H9 (cell line): ENCODE results near the gene TNNT2. TPM values are rescaled to one million over a fixed set of nuclear protein-coding genes. Genes with fewer than 3 reads are reported as not detected.

Experiments
- DNase-seq: peaks from one replicate; pipeline ENCODE4 v3.0.0-alpha.2; 2017
- H2AFZ ChIP-seq: one replicate; pipeline ENCODE4 v1.6.1; 2013; ENCODE audit warnings: mild to moderate bottlenecking, low read length, control low read depth, moderate library complexity
- H2AK5ac ChIP-seq: 2 replicates; pipeline ENCODE4 v1.6.1; 2013; ENCODE audit warnings: low read length, control low read depth, mixed read lengths; ENCODE audit not compliant: insufficient read length
- H2BK120ac ChIP-seq: one replicate; pipeline ENCODE4 v1.6.1; 2013; ENCODE audit warnings: low read depth, mild to moderate bottlenecking, low read length, control low read depth, inconsistent platforms; ENCODE audit not compliant: poor library complexity, severe bottlenecking
- H2BK12ac ChIP-seq: 2 replicates; pipeline ENCODE4 v1.6.1; 2013; ENCODE audit warnings: low read length, control low read depth, mixed read lengths, low read depth; ENCODE audit not compliant: insufficient read length
- H2BK15ac ChIP-seq: 2 replicates; pipeline ENCODE4 v1.6.1; 2013; ENCODE audit warnings: low read depth, low read length, control low read depth
- H2BK20ac ChIP-seq: one replicate; pipeline ENCODE4 v1.6.1; 2013; ENCODE audit warnings: low read depth, mild to moderate bottlenecking, low read length, control low read depth, inconsistent platforms; ENCODE audit not compliant: poor library complexity, severe bottlenecking
- H2BK5ac ChIP-seq: 2 replicates; pipeline ENCODE4 v1.6.1; 2013; ENCODE audit warnings: low read length, control low read depth, mixed read lengths; ENCODE audit not compliant: insufficient read length
- H3K14ac ChIP-seq: 2 replicates; pipeline ENCODE4 v1.6.1; 2013; ENCODE audit warnings: low read length, control low read depth; ENCODE audit not compliant: insufficient read depth
- H3K18ac ChIP-seq: 2 replicates; pipeline ENCODE4 v1.6.1; 2013; ENCODE audit warnings: low read depth, mild to moderate bottlenecking, mixed read lengths, low read length, control low read depth; ENCODE audit not compliant: insufficient read length
- H3K23ac ChIP-seq: 2 replicates; pipeline ENCODE4 v1.6.1; 2013; ENCODE audit warnings: low read length, control low read depth, mixed read lengths, low read depth; ENCODE audit not compliant: insufficient read length
- H3K23me2 ChIP-seq: 2 replicates; pipeline ENCODE4 v1.6.1; 2013; ENCODE audit warnings: low read depth, mild to moderate bottlenecking, mixed read lengths, low read length, control low read depth; ENCODE audit not compliant: insufficient read length, poor library complexity, severe bottlenecking
- H3K27ac ChIP-seq: 2 replicates; pipeline ENCODE4 v1.5.1; 2013; ENCODE audit warnings: low read length, control low read depth, mixed read lengths, low read depth; ENCODE audit not compliant: insufficient read length
- H3K27me3 ChIP-seq: 2 replicates; pipeline ENCODE4 v1.6.1; 2013; ENCODE audit warnings: low read length, control low read depth, inconsistent platforms; ENCODE audit not compliant: insufficient read depth
- H3K4ac ChIP-seq: 2 replicates; pipeline ENCODE4 v1.6.1; 2013; ENCODE audit warnings: low read depth, mild to moderate bottlenecking, control low read depth, inconsistent platforms, low read length, moderate library complexity
- H3K4me1 ChIP-seq: 2 replicates; pipeline ENCODE4 v1.6.1; 2013; ENCODE audit warnings: low read length, control low read depth, inconsistent platforms; ENCODE audit not compliant: insufficient read depth
- H3K4me2 ChIP-seq: 2 replicates; pipeline ENCODE4 v1.6.1; 2013; ENCODE audit warnings: low read length, control low read depth, mixed read lengths; ENCODE audit not compliant: insufficient read length, insufficient read depth
- H3K56ac ChIP-seq: 2 replicates; pipeline ENCODE4 v1.6.1; 2013; ENCODE audit warnings: low read depth, mild to moderate bottlenecking, mixed read lengths, low read length, control low read depth; ENCODE audit not compliant: insufficient read length
- H3K79me1 ChIP-seq: 2 replicates; pipeline ENCODE4 v1.6.1; 2013; ENCODE audit warnings: low read depth, mild to moderate bottlenecking, moderate library complexity, low read length, control low read depth, inconsistent platforms; ENCODE audit not compliant: insufficient read depth, poor library complexity, severe bottlenecking
- H3K79me2 ChIP-seq: 2 replicates; pipeline ENCODE4 v1.6.1; 2013; ENCODE audit warnings: low read length, control low read depth, inconsistent platforms; ENCODE audit not compliant: insufficient read depth
- H3K9ac ChIP-seq: 2 replicates; pipeline ENCODE4 v1.6.1; 2013; ENCODE audit warnings: low read length, control low read depth, mixed read lengths; ENCODE audit not compliant: insufficient read length; ENCODE audit errors: extremely low read depth
- H3K9me3 ChIP-seq: one replicate; pipeline ENCODE4 v1.6.1; 2013; ENCODE audit warnings: low read depth, low read length, inconsistent platforms; ENCODE audit not compliant: control insufficient read depth
- H3T11ph ChIP-seq: one replicate; pipeline ENCODE4 v1.6.1; 2013; ENCODE audit warnings: mild to moderate bottlenecking, low read length, control low read depth, inconsistent platforms
- H4K20me1 ChIP-seq: one replicate; pipeline ENCODE4 v1.6.1; 2013; ENCODE audit not compliant: control insufficient read depth, insufficient read length, insufficient read depth
- H4K5ac ChIP-seq: 2 replicates; pipeline ENCODE4 v1.6.1; 2013; ENCODE audit warnings: low read depth, mild to moderate bottlenecking, mixed read lengths, low read length, control low read depth; ENCODE audit not compliant: insufficient read length
- H4K8ac ChIP-seq: replicated peaks from 2 replicates; pipeline ENCODE4 v1.6.1; 2013; ENCODE audit warnings: low read length, control low read depth, mixed read lengths, low read depth; ENCODE audit not compliant: insufficient read length
- H4K91ac ChIP-seq: 2 replicates; pipeline ENCODE4 v1.6.1; 2013; ENCODE audit warnings: low read depth, mild to moderate bottlenecking, moderate library complexity, mixed read lengths, low read length, control low read depth; ENCODE audit not compliant: insufficient read length
- H3K27ac Mint-ChIP-seq, 3 experiments: 2 replicates in 2 of 3; 3 replicates in 1 of 3; pipeline ENCODE4 v1.8.0; 2020 to 2021; ENCODE audit warnings: mixed read lengths in 3 of 3, mild to moderate bottlenecking in 1 of 3, moderate library complexity in 1 of 3
- H3K27me3 Mint-ChIP-seq: 2 replicates; pipeline ENCODE4 v1.8.0; 2021; ENCODE audit warnings: low read depth, mild to moderate bottlenecking, moderate library complexity, mixed read lengths
- H3K36me3 Mint-ChIP-seq, 3 experiments: 2 replicates in 2 of 3; 3 replicates in 1 of 3; pipeline ENCODE4 v1.8.0; 2020 to 2021; ENCODE audit warnings: low read depth in 3 of 3, mixed read lengths in 3 of 3; ENCODE audit not compliant: insufficient read depth in 1 of 3
- H3K4me1 Mint-ChIP-seq, 2 experiments: 2 replicates each; pipeline ENCODE4 v1.8.0; 2020; ENCODE audit warnings: mixed read lengths in 2 of 2
- H3K4me3 Mint-ChIP-seq, 2 experiments: 2 replicates in 1 of 2; 3 replicates in 1 of 2; pipeline ENCODE4 v1.8.0; 2020 to 2021; ENCODE audit warnings: mild to moderate bottlenecking in 2 of 2, mixed read lengths in 2 of 2, moderate library complexity in 1 of 2
- H3K9me3 Mint-ChIP-seq, 2 experiments: 2 replicates in 1 of 2; 3 replicates in 1 of 2; pipeline ENCODE4 v1.8.0; 2020; ENCODE audit warnings: mild to moderate bottlenecking in 2 of 2, mixed read lengths in 2 of 2, moderate library complexity in 1 of 2
- WGBS: extraction: QIAGEN DNeasy Blood & Tissue Kit; methylation state at CpG from one replicate; pipeline ENCODE4 v1.1.7; 2013; ENCODE audit warnings: missing lambda C conversion rate, low lambda C conversion rate, mixed read lengths; ENCODE audit not compliant: insufficient read length; ENCODE audit errors: extremely low coverage; 5-methylcytosine and 5-hydroxymethylcytosine counted together
- total RNA-seq: library from RNA; stranded (reverse); gene quantifications from 2 replicates; pipeline ENCODE4 v1.2.1, GENCODE V29; 2021
- TF ChIP-seq, protein P1 (sequence below): fragments of 200-600 bp; sonication (generic); conservative IDR thresholded peaks from 3 replicates; pipeline ENCODE4 v1.8.0; 2021; ENCODE audit warnings: antibody characterized with exemption, mild to moderate bottlenecking

TNNT2 gene
- total RNA-seq, 1 experiment from 2014 or later = 8.6 TPM

GRCh38 chr1:201401700-201402099, 24.2 kb upstream of the TNNT2 start:
- H2BK120ac ChIP-seq = no peak overlapping the region
- no peak overlapping the region for H2AK5ac ChIP-seq
- H2BK20ac ChIP-seq = no peak overlapping the region
- no peaks in the 10 kb centered on the region for H4K20me1 ChIP-seq
- H3K23me2 ChIP-seq = peaks cover 16% of the 10 kb centered on the region
- Mint-ChIP-seq H3K4me1 (peaks cover 27 to 28% of the 10 kb centered on the region in 2 experiments), H3K4me3 (no peak overlapping the region), H3K27ac (no peak overlapping the region), H3K9me3 (no peaks in the 10 kb centered on the region), H3K36me3 (peaks cover 0 to 3% (median 0%) of the 10 kb centered on the region in 3 experiments; a peak in 3 of 7 replicates), H3K27me3 (peaks cover 22% of the 10 kb centered on the region)
- no peaks in the 10 kb centered on the region for H3K4me1 ChIP-seq
- no peaks in the 10 kb centered on the region for H3K79me1 ChIP-seq
- no peak overlapping the region for H3K18ac ChIP-seq
- no peak overlapping the region for H3K56ac ChIP-seq
- no peak overlapping the region for H4K91ac ChIP-seq
- no peak overlapping the region for H2BK12ac ChIP-seq
- no peaks in the 10 kb centered on the region for H3K79me2 ChIP-seq
- no CpG with 5 or more reads among the region's 2 CpGs for WGBS
- no peak overlapping the region for H3K27ac ChIP-seq
- H3K9ac ChIP-seq = no peak overlapping the region
- no peak overlapping the region for H3K4me2 ChIP-seq
- no peak overlapping the region for H4K5ac ChIP-seq
- H3K23ac ChIP-seq = no peak overlapping the region
- peaks cover 5% of the 10 kb centered on the region; the same call in 1 of the 2 replicates for H3K27me3 ChIP-seq
- TF ChIP-seq, protein P1, sequence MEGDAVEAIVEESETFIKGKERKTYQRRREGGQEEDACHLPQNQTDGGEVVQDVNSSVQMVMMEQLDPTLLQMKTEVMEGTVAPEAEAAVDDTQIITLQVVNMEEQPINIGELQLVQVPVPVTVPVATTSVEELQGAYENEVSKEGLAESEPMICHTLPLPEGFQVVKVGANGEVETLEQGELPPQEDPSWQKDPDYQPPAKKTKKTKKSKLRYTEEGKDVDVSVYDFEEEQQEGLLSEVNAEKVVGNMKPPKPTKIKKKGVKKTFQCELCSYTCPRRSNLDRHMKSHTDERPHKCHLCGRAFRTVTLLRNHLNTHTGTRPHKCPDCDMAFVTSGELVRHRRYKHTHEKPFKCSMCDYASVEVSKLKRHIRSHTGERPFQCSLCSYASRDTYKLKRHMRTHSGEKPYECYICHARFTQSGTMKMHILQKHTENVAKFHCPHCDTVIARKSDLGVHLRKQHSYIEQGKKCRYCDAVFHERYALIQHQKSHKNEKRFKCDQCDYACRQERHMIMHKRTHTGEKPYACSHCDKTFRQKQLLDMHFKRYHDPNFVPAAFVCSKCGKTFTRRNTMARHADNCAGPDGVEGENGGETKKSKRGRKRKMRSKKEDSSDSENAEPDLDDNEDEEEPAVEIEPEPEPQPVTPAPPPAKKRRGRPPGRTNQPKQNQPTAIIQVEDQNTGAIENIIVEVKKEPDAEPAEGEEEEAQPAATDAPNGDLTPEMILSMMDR = no peak
- H2BK15ac ChIP-seq = no peak overlapping the region
- DNase-seq = no peak
- H4K8ac ChIP-seq = no peak overlapping the region
- H2AFZ ChIP-seq = no peak overlapping the region
- no peak overlapping the region for H3K14ac ChIP-seq
- no peak overlapping the region for H3K4ac ChIP-seq
- no peak overlapping the region for H2BK5ac ChIP-seq
- H3T11ph ChIP-seq = no peak overlapping the region
- no peaks in the 10 kb centered on the region for H3K9me3 ChIP-seq
